Mononuclear cell (primary cell): ENCODE data around the gene ADGRB3. TPM values are rescaled to one million over a fixed set of nuclear protein-coding genes. Genes with fewer than 3 reads are reported as not detected.

Source experiments
- H3K27me3 ChIP-seq: 2 replicates; pipeline ENCODE4 v1.6.0; 2011; ENCODE audit warnings: low read length, control low read depth; ENCODE audit not compliant: insufficient read depth
- H3K4me1 ChIP-seq: 2 replicates; pipeline ENCODE4 v1.5.1; 2011; ENCODE audit warnings: mild to moderate bottlenecking, low read length, control low read depth; ENCODE audit not compliant: insufficient read depth
- H3K4me3 ChIP-seq: 2 replicates; pipeline ENCODE4 v1.5.1; 2011; ENCODE audit warnings: mild to moderate bottlenecking, low read length, moderate library complexity
- H3K9me3 ChIP-seq: 2 replicates; pipeline ENCODE4 v1.5.1; 2011; ENCODE audit warnings: low read depth, mild to moderate bottlenecking, control low read depth, low read length
- total RNA-seq: library from RNA; depleted of rRNA; stranded (reverse); fragments of >200 nt; gene quantifications from one replicate; pipeline ENCODE4 v1.2.3, GENCODE V29; 2012

Gene ADGRB3
- total RNA-seq, 1 donor = 0.10 TPM

DNA sequence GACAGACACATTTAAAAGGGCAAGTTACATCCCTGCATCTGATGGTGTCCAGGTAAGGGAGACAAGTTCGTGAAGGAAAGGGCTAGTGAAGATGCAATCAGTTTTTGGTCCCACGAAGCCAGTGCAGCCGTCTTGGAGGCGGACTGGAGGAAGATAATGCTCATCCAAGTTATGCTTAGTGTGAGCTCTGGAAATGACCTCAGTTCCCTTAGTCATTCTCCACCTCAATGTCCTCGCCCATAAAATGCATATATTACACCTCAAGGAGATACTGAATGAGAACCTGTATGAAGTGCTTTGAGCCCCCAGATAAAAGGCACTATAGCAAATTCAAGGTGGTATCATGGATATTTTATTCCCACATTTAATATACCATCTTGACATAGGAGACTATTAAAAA, 358.8 kb downstream of the ADGRB3 start:
- Histone ChIP-seq H3K27me3 (no peaks in the 10 kb centered on the region), H3K4me3 (no peak overlapping the region), H3K9me3 (no peaks in the 10 kb centered on the region), H3K4me1 (no peaks in the 10 kb centered on the region)

- H3K4me1 ChIP-seq = no peaks in the 10 kb centered on the region
- no peaks in the 10 kb centered on the region for H3K27me3 ChIP-seq
- H3K4me3 ChIP-seq = no peak overlapping the region
- no peaks in the 10 kb centered on the region for H3K9me3 ChIP-seq
Observed at GRCh38 chr6:68994521-68994920, 359.4 kb downstream of the ADGRB3 start.

DNA sequence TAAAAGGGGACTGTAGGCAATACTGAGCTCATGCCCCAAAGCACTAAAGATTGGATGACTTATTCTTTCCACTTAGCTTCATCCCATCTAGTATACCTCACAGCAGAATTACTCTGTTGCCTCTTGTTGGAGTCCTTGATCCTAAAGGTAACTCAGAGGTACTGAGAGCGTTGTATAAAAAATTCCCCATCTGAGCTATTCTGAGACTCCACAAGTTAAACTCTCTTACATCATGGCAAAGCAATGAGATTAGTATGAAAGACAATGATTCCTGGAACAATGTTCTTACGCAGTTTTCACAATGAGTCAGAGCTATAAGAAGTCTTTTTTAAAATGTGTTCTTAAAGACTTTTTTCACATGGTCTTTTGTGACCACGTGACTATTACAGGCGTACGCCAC, 370.1 kb downstream of the ADGRB3 start:
- Histone ChIP-seq H3K9me3 (no peaks in the 10 kb centered on the region), H3K4me1 (no peaks in the 10 kb centered on the region), H3K27me3 (no peaks in the 10 kb centered on the region), H3K4me3 (no peak overlapping the region)

DNA sequence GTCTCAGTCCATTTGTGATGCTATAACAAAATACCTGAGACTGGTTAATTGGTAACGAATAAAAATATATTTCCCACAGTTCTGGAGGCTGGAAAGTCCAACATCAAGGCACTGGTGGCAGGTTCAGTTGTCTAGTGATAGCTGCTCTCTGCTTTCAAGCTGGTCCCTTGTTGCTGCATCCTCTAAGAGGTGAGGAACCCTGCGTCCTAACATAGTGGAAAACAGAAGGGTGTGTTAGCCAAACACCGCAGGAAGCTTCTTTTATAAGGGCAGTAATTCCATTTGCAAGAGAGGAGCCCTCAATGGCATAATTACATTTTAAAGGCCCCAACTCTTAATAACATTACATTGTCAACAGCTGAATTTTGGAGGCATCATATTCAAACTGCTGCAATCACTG, 372.7 kb downstream of the ADGRB3 start:
- Histone ChIP-seq H3K4me1 (no peaks in the 10 kb centered on the region), H3K27me3 (no peaks in the 10 kb centered on the region), H3K9me3 (no peaks in the 10 kb centered on the region), H3K4me3 (no peak overlapping the region)

DNA sequence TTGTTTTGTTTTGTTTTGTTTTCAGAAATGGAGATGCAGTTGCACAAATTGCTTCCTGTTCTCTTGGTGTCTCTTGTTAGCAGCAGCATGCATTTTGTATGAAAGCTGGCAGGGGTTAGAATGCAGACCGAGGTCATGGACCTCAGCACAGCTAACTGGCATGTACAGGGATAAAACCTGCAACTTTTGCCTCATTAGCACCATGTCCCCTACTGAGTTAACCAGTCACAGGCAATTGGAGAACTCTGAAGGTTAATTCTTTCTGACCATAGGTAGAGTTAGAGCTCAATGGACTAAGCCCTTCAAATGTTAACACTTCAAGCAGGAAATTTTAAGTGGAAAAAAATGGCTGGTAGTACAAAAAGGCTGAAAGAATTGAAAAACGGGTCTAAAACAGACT, 377.1 kb downstream of the ADGRB3 start:
- H3K4me1 ChIP-seq = no peaks in the 10 kb centered on the region
- H3K4me3 ChIP-seq = no peak overlapping the region
- H3K9me3 ChIP-seq = no peaks in the 10 kb centered on the region
- no peaks in the 10 kb centered on the region for H3K27me3 ChIP-seq

GRCh38 chr6:69012876-69013275, 377.8 kb downstream of the ADGRB3 start:
- H3K4me1 ChIP-seq = no peaks in the 10 kb centered on the region
- H3K4me3 ChIP-seq = no peak overlapping the region
- H3K27me3 ChIP-seq = no peaks in the 10 kb centered on the region
- no peaks in the 10 kb centered on the region for H3K9me3 ChIP-seq

GRCh38 chr6:69018906-69019305, 383.8 kb downstream of the ADGRB3 start:
- Histone ChIP-seq H3K9me3 (no peaks in the 10 kb centered on the region), H3K4me3 (no peak overlapping the region), H3K27me3 (no peaks in the 10 kb centered on the region), H3K4me1 (no peaks in the 10 kb centered on the region)

GRCh38 chr6:69019832-69020231, 384.8 kb downstream of the ADGRB3 start:
- no peaks in the 10 kb centered on the region for H3K27me3 ChIP-seq
- no peak overlapping the region for H3K4me3 ChIP-seq
- H3K4me1 ChIP-seq = no peaks in the 10 kb centered on the region
- H3K9me3 ChIP-seq = no peaks in the 10 kb centered on the region

GRCh38 chr6:69022993-69023392, 387.9 kb downstream of the ADGRB3 start:
- H3K4me3 ChIP-seq = no peak overlapping the region
- no peaks in the 10 kb centered on the region for H3K27me3 ChIP-seq
- no peaks in the 10 kb centered on the region for H3K4me1 ChIP-seq
- no peaks in the 10 kb centered on the region for H3K9me3 ChIP-seq

- H3K4me1 ChIP-seq = no peaks in the 10 kb centered on the region
- no peaks in the 10 kb centered on the region for H3K27me3 ChIP-seq
- H3K4me3 ChIP-seq = no peak overlapping the region
- H3K9me3 ChIP-seq = no peaks in the 10 kb centered on the region
Observed at GRCh38 chr6:69026243-69026642, 391.2 kb downstream of the ADGRB3 start.

DNA sequence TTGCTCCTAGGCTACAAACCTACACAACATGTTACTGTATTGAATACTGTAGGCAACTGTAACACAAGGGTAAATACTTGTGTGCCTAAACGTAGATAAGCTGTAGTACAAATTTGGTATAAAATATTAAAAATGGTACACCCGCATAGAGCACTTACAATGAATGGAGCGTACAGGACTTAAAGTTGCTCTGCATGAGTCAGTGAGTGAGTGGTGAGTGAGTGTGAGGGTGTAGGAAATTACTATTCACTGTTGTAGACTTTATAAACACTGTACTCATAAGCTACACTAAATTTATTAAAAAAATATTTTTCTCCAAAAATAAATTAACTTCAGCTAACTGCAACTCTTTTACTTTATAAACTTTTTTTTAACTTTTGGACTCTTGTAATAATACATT, 391.6 kb downstream of the ADGRB3 start:
- H3K9me3 ChIP-seq = no peaks in the 10 kb centered on the region
- no peaks in the 10 kb centered on the region for H3K27me3 ChIP-seq
- no peak overlapping the region for H3K4me3 ChIP-seq
- H3K4me1 ChIP-seq = no peaks in the 10 kb centered on the region

- Histone ChIP-seq H3K27me3 (no peaks in the 10 kb centered on the region), H3K4me3 (no peak overlapping the region), H3K4me1 (no peaks in the 10 kb centered on the region), H3K9me3 (no peaks in the 10 kb centered on the region)
Observed at GRCh38 chr6:69027861-69028260, 392.8 kb downstream of the ADGRB3 start.

GRCh38 chr6:69038841-69039240, 403.8 kb downstream of the ADGRB3 start:
- Histone ChIP-seq H3K27me3 (no peaks in the 10 kb centered on the region), H3K9me3 (no peaks in the 10 kb centered on the region), H3K4me3 (no peak overlapping the region), H3K4me1 (no peaks in the 10 kb centered on the region)

- no peaks in the 10 kb centered on the region for H3K9me3 ChIP-seq
Observed at GRCh38 chr6:69042297-69042696, 407.2 kb downstream of the ADGRB3 start.

DNA sequence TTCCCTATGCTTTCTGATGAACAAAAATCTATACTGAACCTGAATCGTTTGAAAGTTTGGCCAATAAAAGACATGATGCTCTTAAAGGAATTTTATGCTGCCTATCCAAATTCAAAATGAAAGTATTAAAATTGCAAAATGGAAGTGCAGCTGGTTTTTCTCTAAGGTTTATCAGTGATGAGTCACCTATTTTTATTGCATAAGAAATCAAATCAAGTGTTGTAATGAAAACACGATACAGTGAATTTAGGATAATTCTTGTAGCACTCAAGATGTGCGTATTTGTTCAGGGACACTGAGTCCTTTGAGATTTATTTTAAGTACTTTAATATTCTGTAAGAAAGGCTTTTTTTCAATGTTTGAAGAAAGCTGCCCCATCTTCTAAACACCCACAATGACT, 409.5 kb downstream of the ADGRB3 start:
- no peaks in the 10 kb centered on the region for H3K4me1 ChIP-seq
- H3K27me3 ChIP-seq = no peaks in the 10 kb centered on the region
- H3K4me3 ChIP-seq = no peak overlapping the region
- H3K9me3 ChIP-seq = no peaks in the 10 kb centered on the region

More at GRCh38 chr6:69042297-69042696, 407.2 kb downstream of the ADGRB3 start:
- Histone ChIP-seq H3K27me3 (no peaks in the 10 kb centered on the region), H3K4me3 (no peak overlapping the region), H3K4me1 (no peaks in the 10 kb centered on the region)

DNA sequence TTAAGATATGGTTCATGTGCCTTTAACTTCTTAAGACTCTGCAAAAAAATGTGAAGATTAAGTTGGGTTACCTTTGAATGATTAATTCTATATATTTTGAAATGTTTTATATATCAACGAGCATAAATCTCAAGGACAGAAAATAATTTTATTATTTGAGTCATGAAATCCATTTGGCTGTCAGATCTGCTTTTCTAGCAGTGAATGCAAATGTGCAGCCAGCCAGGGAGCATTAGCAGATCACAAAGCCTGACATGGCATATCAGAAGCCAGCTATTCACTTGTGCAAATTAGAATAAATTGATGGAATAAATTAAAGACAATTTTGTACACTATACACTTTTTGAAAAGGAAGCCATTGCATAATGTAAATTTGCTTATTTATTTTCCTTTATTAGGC, 424.3 kb downstream of the ADGRB3 start:
- no peaks in the 10 kb centered on the region for H3K4me1 ChIP-seq
- no peaks in the 10 kb centered on the region for H3K9me3 ChIP-seq
- no peaks in the 10 kb centered on the region for H3K27me3 ChIP-seq
- no peak overlapping the region for H3K4me3 ChIP-seq

GRCh38 chr6:69061066-69061465, 426.0 kb downstream of the ADGRB3 start:
- H3K4me3 ChIP-seq = no peak overlapping the region
- H3K27me3 ChIP-seq = no peaks in the 10 kb centered on the region
- no peaks in the 10 kb centered on the region for H3K9me3 ChIP-seq
- no peaks in the 10 kb centered on the region for H3K4me1 ChIP-seq
